Erythroblast (primary cell): ENCODE measurements around the gene IGFLR1.

Source experiments
- GATA1 ChIP-seq: IDR thresholded peaks from 2 replicates; pipeline ENCODE4 v1.6.1; 2011; ENCODE audit warnings: low read depth, mild to moderate bottlenecking, control low read depth, low read length, moderate library complexity
- POLR2A ChIP-seq: IDR thresholded peaks from 2 replicates; pipeline ENCODE4 v1.6.1; 2011; ENCODE audit warnings: mild to moderate bottlenecking, low read length

DNA sequence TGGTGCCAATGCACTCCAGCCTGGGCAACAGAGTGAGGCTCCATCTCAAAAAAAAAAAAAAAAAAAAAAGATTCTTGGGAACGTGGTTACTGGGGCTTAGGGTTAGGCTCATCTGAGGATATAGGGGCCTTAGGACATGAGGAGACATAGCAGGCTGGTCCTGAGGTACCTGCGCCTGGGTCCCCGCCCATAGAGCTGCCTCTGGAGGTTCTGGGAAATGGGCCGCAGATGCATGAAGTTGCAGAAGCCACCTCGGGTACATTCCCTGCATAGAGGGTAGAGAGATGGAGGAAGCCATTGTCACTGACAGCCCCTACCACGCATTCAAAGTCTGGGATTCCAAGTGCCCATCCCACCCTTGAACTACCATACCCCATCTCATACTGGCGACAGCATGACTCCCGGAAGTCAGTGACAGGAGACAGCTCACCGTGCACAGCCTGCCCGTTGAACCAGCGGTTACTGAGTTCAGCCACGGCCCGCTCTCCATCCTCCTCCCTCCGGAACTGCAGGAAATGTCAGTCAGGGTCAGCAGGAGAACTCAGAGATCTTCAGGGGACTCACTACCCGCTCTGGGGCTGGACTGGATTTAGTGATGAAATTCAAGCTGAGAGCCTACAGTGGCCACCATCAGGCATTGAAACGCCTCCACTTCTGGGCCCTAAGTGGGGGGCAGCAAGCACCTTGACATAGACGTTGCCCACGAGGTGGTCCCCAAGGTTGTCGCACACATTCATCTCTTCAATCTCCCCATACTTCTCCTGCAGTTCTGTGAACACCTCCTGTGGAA lies 1.6 kb upstream of the IGFLR1 start:
- no peak for TF ChIP-seq POLR2A
- TF ChIP-seq GATA1, result no peak
